Stimulated activated naive B cell treated with anti-CD40 and anti-IgM and Interleukin-4, amounts not matched to agents 10 μg/mL and 1 μg/mL and 100 μg/mL, for 72 hours (primary cell): ENCODE data around the gene SNX4.
"Not testable (repeated sequence)": the region's sequence is repeated elsewhere in the genome, so short reads cannot be mapped to it uniquely, and the experiment has no call there.

Experiments
- ATAC-seq, 2 donors: fragments of 150-1000 bp; cut with Tn5 transposase; replicated peaks; 2 replicates each; pipeline ENCODE4 v1.10.0; 2021; ENCODE audit warnings: moderate library complexity in 1 of 2
- DNase-seq: peaks from one replicate; pipeline ENCODE4 v3.0.0; 2021
- H3K27ac Mint-ChIP-seq: one replicate; pipeline ENCODE4 v1.8.0; 2022; ENCODE audit warnings: mild to moderate bottlenecking, mixed read lengths
- H3K27me3 Mint-ChIP-seq, 2 donors: one replicate each; pipeline ENCODE4 v1.8.0; 2022; ENCODE audit warnings: mixed read lengths in 2 of 2
- H3K36me3 Mint-ChIP-seq, 2 donors: one replicate each; pipeline ENCODE4 v1.8.0; 2022; ENCODE audit warnings: mixed read lengths in 2 of 2, mild to moderate bottlenecking in 1 of 2
- H3K4me1 Mint-ChIP-seq, 2 donors: one replicate each; pipeline ENCODE4 v1.8.0; 2022; ENCODE audit warnings: mixed read lengths in 2 of 2, mild to moderate bottlenecking in 1 of 2
- H3K4me3 Mint-ChIP-seq, 2 donors: one replicate each; pipeline ENCODE4 v1.8.0; 2022; ENCODE audit warnings: mild to moderate bottlenecking in 2 of 2, mixed read lengths in 2 of 2, moderate library complexity in 1 of 2
- H3K9me3 Mint-ChIP-seq, 2 donors: one replicate each; pipeline ENCODE4 v1.8.0; 2022; ENCODE audit warnings: mixed read lengths in 2 of 2, mild to moderate bottlenecking in 1 of 2

Gene SNX4

GRCh38 chr3:125482406-125482805, 37.6 kb downstream of the SNX4 start:
- Mint-ChIP-seq H3K4me1 (no peaks in the 10 kb centered on the region), H3K36me3 (peaks cover 29 to 32% of the 10 kb centered on the region in 2 donors), H3K27ac (no peak overlapping the region), H3K27me3 (no peaks in the 10 kb centered on the region), H3K9me3 (no peaks in the 10 kb centered on the region), H3K4me3 (no peak overlapping the region)
- DNase-seq = no peak
- ATAC-seq = no peak

- Mint-ChIP-seq H3K27me3 (no peaks in the 10 kb centered on the region), H3K4me1 (no peaks in the 10 kb centered on the region), H3K4me3 (no peak overlapping the region), H3K27ac (no peak overlapping the region), H3K36me3 (peaks cover 31 to 34% of the 10 kb centered on the region in 2 donors), H3K9me3 (no peaks in the 10 kb centered on the region)
- DNase-seq (no peak), ATAC-seq (no peak)
Measured at GRCh38 chr3:125481786-125482185, 38.2 kb downstream of the SNX4 start.

GRCh38 chr3:125481375-125481759, 38.6 kb downstream of the SNX4 start:
- not testable (repeated sequence) for H3K27ac Mint-ChIP-seq, H3K4me1 Mint-ChIP-seq, H3K27me3 Mint-ChIP-seq, ATAC-seq, H3K9me3 Mint-ChIP-seq, DNase-seq, H3K4me3 Mint-ChIP-seq
- H3K36me3 Mint-ChIP-seq = peaks cover 32 to 37% of the 10 kb centered on the region in 2 donors

- ATAC-seq (no peak), DNase-seq (no peak)
- Mint-ChIP-seq H3K9me3 (no peaks in the 10 kb centered on the region), H3K36me3 (peaks cover 27 to 35% of the 10 kb centered on the region in 2 donors), H3K4me3 (no peak overlapping the region), H3K27me3 (no peaks in the 10 kb centered on the region), H3K27ac (no peak overlapping the region), H3K4me1 (no peaks in the 10 kb centered on the region)
Measured at GRCh38 chr3:125480656-125481374, 39.2 kb downstream of the SNX4 start.

- no peaks in the 10 kb centered on the region for H3K4me1 Mint-ChIP-seq
- no peaks in the 10 kb centered on the region for H3K27me3 Mint-ChIP-seq
- H3K4me3 Mint-ChIP-seq = no peak overlapping the region
- ATAC-seq = no peak
- no peaks in the 10 kb centered on the region for H3K9me3 Mint-ChIP-seq
- H3K27ac Mint-ChIP-seq = no peak overlapping the region
- DNase-seq = no peak
- H3K36me3 Mint-ChIP-seq = peaks cover 26 to 28% of the 10 kb centered on the region in 2 donors
Measured at GRCh38 chr3:125479091-125479490, 40.9 kb downstream of the SNX4 start.

- no peak overlapping the region for H3K27ac Mint-ChIP-seq
- DNase-seq = no peak
- ATAC-seq = no peak
Measured at GRCh38 chr3:125478326-125478725, 41.7 kb downstream of the SNX4 start.

DNA sequence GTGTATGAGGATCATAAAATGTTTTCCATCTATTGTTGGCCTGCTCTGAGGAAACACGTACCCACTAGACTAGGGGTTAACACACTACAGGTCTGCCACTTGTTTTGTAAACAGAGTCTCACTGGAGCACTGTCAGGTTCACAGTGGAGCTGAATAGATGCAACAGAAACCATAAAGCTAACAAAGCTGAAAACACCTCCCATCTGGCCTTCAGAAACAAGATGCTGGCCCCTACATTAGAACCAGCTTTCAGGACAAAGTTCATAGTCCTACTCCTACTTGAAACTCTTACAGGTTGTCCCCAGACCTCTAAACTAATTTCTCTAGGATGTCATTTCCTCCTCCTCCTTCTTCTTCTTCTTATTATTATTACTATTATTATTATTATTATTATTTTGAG, 42.3 kb downstream of the SNX4 start:
- H3K9me3 Mint-ChIP-seq = no peaks in the 10 kb centered on the region
- no peak overlapping the region for H3K4me3 Mint-ChIP-seq
- no peaks in the 10 kb centered on the region for H3K4me1 Mint-ChIP-seq
- no peaks in the 10 kb centered on the region for H3K27me3 Mint-ChIP-seq
- DNase-seq = no peak
- H3K27ac Mint-ChIP-seq = no peak overlapping the region
- no peak for ATAC-seq
- H3K36me3 Mint-ChIP-seq = peaks cover 32 to 40% of the 10 kb centered on the region in 2 donors

More at GRCh38 chr3:125478326-125478725, 41.7 kb downstream of the SNX4 start:
- no peaks in the 10 kb centered on the region for H3K27me3 Mint-ChIP-seq
- H3K36me3 Mint-ChIP-seq = peaks cover 32 to 33% of the 10 kb centered on the region in 2 donors
- no peaks in the 10 kb centered on the region for H3K9me3 Mint-ChIP-seq
- no peak overlapping the region for H3K4me3 Mint-ChIP-seq
- H3K4me1 Mint-ChIP-seq = no peaks in the 10 kb centered on the region

GRCh38 chr3:125470671-125471070, 49.3 kb downstream of the SNX4 start:
- DNase-seq (no peak), ATAC-seq (no peak)
- no peak overlapping the region for H3K27ac Mint-ChIP-seq
- no peak overlapping the region for H3K4me3 Mint-ChIP-seq
- no peaks in the 10 kb centered on the region for H3K9me3 Mint-ChIP-seq
- no peaks in the 10 kb centered on the region for H3K27me3 Mint-ChIP-seq
- peaks cover 37 to 53% of the 10 kb centered on the region in 2 donors for H3K36me3 Mint-ChIP-seq
- no peaks in the 10 kb centered on the region for H3K4me1 Mint-ChIP-seq

GRCh38 chr3:125462722-125463299, 57.2 kb downstream of the SNX4 start:
- peaks cover 33 to 41% of the 10 kb centered on the region in 2 donors for H3K36me3 Mint-ChIP-seq

DNA sequence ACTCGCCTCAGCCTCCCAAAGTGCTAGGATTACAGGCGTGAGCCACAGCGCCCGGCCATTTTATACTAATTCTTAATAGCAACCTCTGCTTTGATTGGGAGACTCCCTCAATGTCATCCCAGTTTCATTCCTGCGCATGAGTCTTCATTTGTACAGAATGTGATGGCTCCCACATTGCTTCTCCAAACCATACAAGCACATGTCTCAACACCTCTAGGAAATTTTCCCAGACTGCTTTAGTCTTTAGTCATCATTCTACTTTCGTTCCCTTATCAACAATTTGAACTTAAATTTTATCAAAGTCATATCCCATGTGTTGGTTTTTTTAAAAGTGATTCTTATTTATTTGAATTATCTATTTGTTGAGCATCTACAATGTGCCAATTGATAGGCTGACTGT, 58.1 kb downstream of the SNX4 start:
- ATAC-seq = no peak
- H3K4me3 Mint-ChIP-seq = no peak overlapping the region
- peak overlapping the region; percentile 54 for H3K27ac Mint-ChIP-seq
- no peaks in the 10 kb centered on the region for H3K4me1 Mint-ChIP-seq
- H3K9me3 Mint-ChIP-seq = no peaks in the 10 kb centered on the region
- no peaks in the 10 kb centered on the region for H3K27me3 Mint-ChIP-seq
- DNase-seq = no peak
- peaks cover 32 to 41% of the 10 kb centered on the region in 2 donors for H3K36me3 Mint-ChIP-seq

More at GRCh38 chr3:125462722-125463299, 57.2 kb downstream of the SNX4 start:
- Mint-ChIP-seq H3K27me3 (no peaks in the 10 kb centered on the region), H3K9me3 (no peaks in the 10 kb centered on the region), H3K27ac (no peak overlapping the region), H3K4me1 (no peaks in the 10 kb centered on the region), H3K4me3 (no peak overlapping the region)
- ATAC-seq (no peak), DNase-seq (no peak)

DNA sequence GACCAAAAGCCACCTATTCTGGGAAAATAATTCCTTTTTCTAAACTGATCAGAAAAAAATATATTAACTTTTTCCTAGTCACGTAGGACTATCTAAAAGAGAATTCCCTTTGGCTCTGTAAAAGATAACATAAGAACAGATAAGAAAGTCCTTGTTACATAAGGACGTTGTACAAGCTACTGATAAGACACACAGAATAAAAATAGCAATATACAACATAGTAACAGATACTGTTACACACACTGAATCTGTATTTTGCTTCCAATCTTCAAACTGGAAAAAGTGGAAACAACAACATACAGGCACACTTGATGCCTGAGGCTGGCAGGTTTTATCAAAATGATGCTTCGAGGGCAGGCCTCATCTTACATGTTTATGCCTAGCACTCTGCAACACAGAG, 59.8 kb downstream of the SNX4 start:
- Mint-ChIP-seq H3K36me3 (peaks cover 33 to 47% of the 10 kb centered on the region in 2 donors), H3K4me3 (no peak overlapping the region), H3K9me3 (no peaks in the 10 kb centered on the region), H3K4me1 (no peaks in the 10 kb centered on the region), H3K27me3 (no peaks in the 10 kb centered on the region), H3K27ac (no peak overlapping the region)
- DNase-seq = no peak
- ATAC-seq = no peak

DNA sequence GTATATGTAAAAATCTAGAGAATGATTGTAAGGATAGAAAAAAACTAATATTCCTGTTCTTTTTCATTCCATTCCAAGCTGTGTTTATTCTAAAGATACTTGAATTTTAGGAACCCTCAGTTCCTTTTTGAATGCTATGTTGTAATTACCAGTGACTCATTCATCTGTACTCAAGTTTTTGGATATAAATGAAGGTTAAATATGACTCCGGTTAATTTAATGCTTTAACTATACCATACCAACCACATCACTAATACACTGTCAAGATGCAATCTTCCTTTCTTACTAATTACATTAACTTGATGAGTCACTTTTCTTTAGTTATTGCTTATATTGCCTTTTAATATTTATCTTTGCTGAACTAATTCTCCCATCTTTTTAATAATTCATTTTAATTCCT, 76.1 kb downstream of the SNX4 start:
- no peak overlapping the region for H3K4me3 Mint-ChIP-seq
- H3K36me3 Mint-ChIP-seq = peaks cover 26 to 37% of the 10 kb centered on the region in 2 donors
- no peaks in the 10 kb centered on the region for H3K4me1 Mint-ChIP-seq
- H3K9me3 Mint-ChIP-seq = peaks cover 0 to 2% of the 10 kb centered on the region in 2 donors
- ATAC-seq (no peak), DNase-seq (no peak)
- H3K27me3 Mint-ChIP-seq = no peaks in the 10 kb centered on the region
- no peak overlapping the region for H3K27ac Mint-ChIP-seq

- ATAC-seq (no peak), DNase-seq (no peak)
- Mint-ChIP-seq H3K27me3 (no peaks in the 10 kb centered on the region), H3K36me3 (peaks cover 26 to 35% of the 10 kb centered on the region in 2 donors), H3K4me1 (no peaks in the 10 kb centered on the region), H3K9me3 (peaks cover 0 to 2% of the 10 kb centered on the region in 2 donors), H3K4me3 (no peak overlapping the region), H3K27ac (no peak overlapping the region)
Measured at GRCh38 chr3:125442506-125442905, 77.5 kb downstream of the SNX4 start.

DNA sequence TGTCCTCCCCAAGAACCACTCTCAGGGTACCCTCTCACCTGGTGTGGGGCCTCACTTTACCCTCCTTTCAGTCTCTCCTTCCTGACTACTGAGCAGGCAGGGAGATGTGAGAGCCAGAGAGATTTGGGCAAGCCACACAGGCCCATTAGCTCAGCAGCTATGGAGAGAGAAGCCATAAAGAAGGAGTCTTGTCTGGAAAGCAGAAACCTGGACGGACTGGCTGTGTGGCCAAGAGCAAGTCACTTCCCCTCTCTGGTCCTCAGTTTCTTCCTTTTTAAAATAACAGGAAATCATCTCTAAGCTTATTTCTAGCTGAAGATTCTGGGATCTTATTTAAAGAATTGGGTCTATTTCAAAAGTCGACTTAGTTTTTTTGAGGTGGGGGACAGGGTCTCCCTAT, 79.0 kb downstream of the SNX4 start:
- Mint-ChIP-seq H3K27ac (no peak overlapping the region), H3K36me3 (peaks cover 18 to 25% of the 10 kb centered on the region in 2 donors), H3K4me3 (no peak overlapping the region), H3K27me3 (no peaks in the 10 kb centered on the region), H3K4me1 (no peaks in the 10 kb centered on the region), H3K9me3 (peaks cover 0 to 2% of the 10 kb centered on the region in 2 donors)
- DNase-seq = no peak
- no peak for ATAC-seq

GRCh38 chr3:125440559-125440955, 79.4 kb downstream of the SNX4 start:
- H3K9me3 Mint-ChIP-seq = peaks cover 0 to 2% of the 10 kb centered on the region in 2 donors
- H3K4me3 Mint-ChIP-seq = no peak overlapping the region
- DNase-seq (no peak), ATAC-seq (peak in 1 of 2 donors; percentile 23)
- H3K27ac Mint-ChIP-seq = no peak overlapping the region
- H3K36me3 Mint-ChIP-seq = peaks cover 18 to 25% of the 10 kb centered on the region in 2 donors
- H3K27me3 Mint-ChIP-seq = no peaks in the 10 kb centered on the region
- H3K4me1 Mint-ChIP-seq = no peaks in the 10 kb centered on the region
